Measurements from ENCODE around the gene VTI1A.
A peak's percentile ranks its signal among the peaks of the same experiment; 100 is the strongest.

VTI1A gene

GRCh38 chr10:112809736-112810135 lies 362.7 kb downstream of the VTI1A start:
- no peak for DNase-seq (ENCODE audit: low read depth in 2 of 2)

GRCh38 chr10:112810711-112811151 lies 363.7 kb downstream of the VTI1A start:
- DNase-seq (ENCODE audit: low read depth in 2 of 2): no peak

- DNase-seq (ENCODE audit: low read depth in 2 of 2): peak; percentile 88 to 90
Measured at GRCh38 chr10:112811741-112812551, 364.9 kb downstream of the VTI1A start.

- no peak for DNase-seq (ENCODE audit: low read depth in 2 of 2)
Measured at GRCh38 chr10:112812586-112812985, 365.6 kb downstream of the VTI1A start.

GRCh38 chr10:112813866-112814591 lies 367.0 kb downstream of the VTI1A start:
- DNase-seq (ENCODE audit: low read depth in 2 of 2): no peak

GRCh38 chr10:112815269-112816032 lies 368.4 kb downstream of the VTI1A start:
- no peak for DNase-seq (ENCODE audit: low read depth in 2 of 2)

GRCh38 chr10:112816033-112816430 lies 369.0 kb downstream of the VTI1A start:
- DNase-seq (ENCODE audit: low read depth in 2 of 2): no peak

GRCh38 chr10:112816891-112817290 lies 369.9 kb downstream of the VTI1A start:
- DNase-seq (ENCODE audit: low read depth in 2 of 2): no peak

- DNase-seq (ENCODE audit: low read depth in 2 of 2): no peak
Measured at GRCh38 chr10:112817981-112818777, 371.2 kb downstream of the VTI1A start.

- no peak for DNase-seq (ENCODE audit: low read depth in 2 of 2)
Measured at GRCh38 chr10:112819231-112819630, 372.2 kb downstream of the VTI1A start.

GRCh38 chr10:112820320-112820719 lies 373.3 kb downstream of the VTI1A start:
- DNase-seq (ENCODE audit: low read depth in 2 of 2): no peak

GRCh38 chr10:112821038-112821437 lies 374.0 kb downstream of the VTI1A start:
- no peak for DNase-seq (ENCODE audit: low read depth in 2 of 2)

- no peak for DNase-seq (ENCODE audit: low read depth in 2 of 2)
Measured at GRCh38 chr10:112821663-112822062, 374.6 kb downstream of the VTI1A start.

GRCh38 chr10:112823007-112823406 lies 376.0 kb downstream of the VTI1A start:
- DNase-seq (ENCODE audit: low read depth in 2 of 2): no peak

- no peak for DNase-seq (ENCODE audit: low read depth in 2 of 2)
Measured at GRCh38 chr10:112823604-112824003, 376.6 kb downstream of the VTI1A start.

- no peak for DNase-seq (ENCODE audit: low read depth in 2 of 2)
Measured at GRCh38 chr10:112826018-112826697, 379.1 kb downstream of the VTI1A start.

GRCh38 chr10:112827086-112827485 lies 380.1 kb downstream of the VTI1A start:
- no peak for DNase-seq (ENCODE audit: low read depth in 2 of 2)

- no peak for DNase-seq (ENCODE audit: low read depth in 2 of 2)
Measured at GRCh38 chr10:112827951-112828350, 380.9 kb downstream of the VTI1A start.

GRCh38 chr10:112831859-112832258 lies 384.8 kb downstream of the VTI1A start:
- DNase-seq (ENCODE audit: low read depth in 2 of 2): no peak

GRCh38 chr10:112832361-112832878 lies 385.4 kb downstream of the VTI1A start:
- no peak for DNase-seq (ENCODE audit: low read depth in 2 of 2)

- no peak for DNase-seq (ENCODE audit: low read depth in 2 of 2)
Measured at GRCh38 chr10:112832959-112833358, 385.9 kb downstream of the VTI1A start.
